C1 segment of cervical spinal cord (tissue), 14 donors: ENCODE measurements around the gene BMP3.
A peak's percentile ranks its signal among the peaks of the same experiment; 100 is the strongest.
"Not testable (repeated sequence)": the region's sequence is repeated elsewhere in the genome, so short reads cannot be mapped to it uniquely, and the experiment has no call there.

Experiments
- DNase-seq, 14 donors: peaks; one replicate each; lab custom pipeline; 2025; lab: John Stamatoyannopoulos, UW

Gene BMP3, protein sequence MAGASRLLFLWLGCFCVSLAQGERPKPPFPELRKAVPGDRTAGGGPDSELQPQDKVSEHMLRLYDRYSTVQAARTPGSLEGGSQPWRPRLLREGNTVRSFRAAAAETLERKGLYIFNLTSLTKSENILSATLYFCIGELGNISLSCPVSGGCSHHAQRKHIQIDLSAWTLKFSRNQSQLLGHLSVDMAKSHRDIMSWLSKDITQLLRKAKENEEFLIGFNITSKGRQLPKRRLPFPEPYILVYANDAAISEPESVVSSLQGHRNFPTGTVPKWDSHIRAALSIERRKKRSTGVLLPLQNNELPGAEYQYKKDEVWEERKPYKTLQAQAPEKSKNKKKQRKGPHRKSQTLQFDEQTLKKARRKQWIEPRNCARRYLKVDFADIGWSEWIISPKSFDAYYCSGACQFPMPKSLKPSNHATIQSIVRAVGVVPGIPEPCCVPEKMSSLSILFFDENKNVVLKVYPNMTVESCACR

DNA sequence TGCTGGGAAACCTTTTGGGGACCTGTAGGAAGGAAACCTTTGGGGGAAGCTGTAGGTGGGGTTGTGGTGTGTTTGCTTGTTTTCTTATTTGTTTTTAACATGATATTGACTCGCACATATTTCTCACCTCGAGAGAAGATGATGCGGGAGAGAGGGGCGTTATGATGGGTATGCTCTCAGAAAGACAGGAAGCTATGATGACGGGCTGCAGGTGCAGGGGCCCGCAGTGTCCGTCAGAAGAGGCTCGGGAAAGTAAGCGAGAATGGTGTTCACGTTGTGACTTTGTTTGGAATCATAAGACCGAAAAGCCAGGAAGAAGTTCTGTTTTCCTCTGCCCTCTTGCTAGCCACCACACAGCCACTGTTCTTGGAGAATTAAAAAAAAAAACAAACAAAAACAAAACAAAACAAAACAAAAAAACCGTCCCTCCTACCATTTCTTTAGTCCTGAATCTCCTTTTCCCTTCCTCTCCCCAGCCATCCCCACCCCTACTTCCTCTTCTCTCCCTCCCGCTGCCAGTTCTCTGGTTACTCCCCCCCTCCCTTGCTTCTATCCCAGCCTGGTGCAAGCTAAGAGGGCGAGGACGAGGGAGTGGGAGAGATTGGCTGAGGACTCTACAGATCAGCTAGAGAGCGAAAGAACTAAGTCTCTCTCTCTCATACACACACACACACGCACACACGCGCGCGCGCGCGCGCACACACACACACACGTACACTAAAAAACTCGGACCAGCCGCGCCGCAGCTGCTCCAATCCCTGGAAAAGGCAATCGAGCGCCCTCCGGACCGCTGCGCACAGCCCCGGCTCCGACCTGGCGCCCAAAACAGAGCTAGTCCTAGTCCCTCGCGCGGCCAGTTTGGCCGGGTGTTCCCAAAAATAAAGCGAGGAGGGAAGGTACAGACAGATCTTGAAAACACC, at the start of gene BMP3:
BMP3 (plus strand) TSS at position 648 of the 920 bp plus-strand sequence. CDS start 577 bp downstream, outside the sequence.
- DNase-seq: no peak

DNA sequence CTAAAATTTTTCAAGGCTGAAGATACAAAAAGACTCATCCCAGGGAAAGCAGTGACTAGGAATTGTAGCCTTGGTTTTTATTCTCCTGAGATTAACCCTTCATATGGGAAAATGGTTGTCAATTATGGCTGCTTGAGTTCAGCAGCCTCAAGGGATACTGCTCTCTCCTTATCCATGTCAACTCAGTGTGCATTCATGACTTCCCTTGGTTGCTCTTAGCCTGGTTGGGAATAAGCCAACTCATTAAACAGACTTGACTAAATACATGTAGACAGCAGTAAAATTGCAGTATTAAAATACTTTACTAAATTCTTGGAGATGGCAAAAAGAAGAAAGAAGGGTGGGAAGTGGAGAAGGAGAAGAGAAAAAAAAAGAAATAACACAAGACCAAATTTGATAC, 44.5 kb upstream of the BMP3 start:
- DNase-seq: no peak

DNA sequence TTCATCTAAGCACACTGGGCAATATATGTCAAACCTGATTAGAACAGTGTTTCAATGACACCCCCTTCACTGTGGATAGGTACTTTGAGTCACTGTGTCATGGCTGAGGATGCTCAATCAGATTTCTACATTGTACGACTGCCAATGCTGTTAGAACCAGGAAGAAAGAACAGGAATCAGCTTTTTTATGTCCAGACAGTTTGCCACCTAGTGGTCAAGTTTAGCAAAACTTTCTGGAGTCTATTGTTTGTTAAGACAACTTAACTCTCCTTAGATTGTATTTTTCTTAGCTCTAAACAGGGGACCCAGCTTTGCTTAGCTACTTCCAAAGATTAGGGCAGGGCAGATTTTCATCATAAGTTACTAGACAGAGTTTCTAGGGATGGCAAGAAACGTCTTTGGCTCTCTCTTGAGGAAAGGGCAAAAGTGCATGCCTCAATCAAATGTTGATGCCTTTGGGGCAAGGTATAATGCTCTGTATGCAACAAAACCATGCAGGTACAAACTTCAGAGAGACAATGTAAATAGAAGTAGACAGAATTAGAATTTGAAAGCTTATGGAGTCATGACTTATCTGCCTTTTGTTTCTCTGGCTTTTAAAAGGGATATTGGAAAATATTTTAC, 40.5 kb upstream of the BMP3 start:
- DNase-seq: peak in 1 of 14 donors; percentile 14

- no peak for DNase-seq
Measured at GRCh38 chr4:80990851-80991250, 39.7 kb upstream of the BMP3 start.

DNA sequence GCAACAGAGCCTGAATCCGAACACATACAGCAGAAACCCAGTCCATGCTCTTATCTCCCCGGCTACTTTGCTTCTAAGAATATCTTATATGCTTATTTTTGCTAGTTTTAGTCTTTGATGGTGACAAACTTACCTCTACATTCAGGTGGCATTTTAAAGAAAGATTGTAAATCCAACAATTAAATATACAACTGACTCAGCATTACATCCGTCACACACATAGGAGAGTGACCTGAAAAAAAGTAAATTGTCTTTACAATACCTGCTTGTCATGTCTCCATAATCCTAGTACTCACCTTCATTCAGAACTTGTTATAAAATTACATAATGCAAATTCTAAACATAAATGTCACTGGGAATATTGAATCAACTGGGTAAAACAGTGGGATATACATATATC, 30.6 kb upstream of the BMP3 start:
- no peak for DNase-seq

DNA sequence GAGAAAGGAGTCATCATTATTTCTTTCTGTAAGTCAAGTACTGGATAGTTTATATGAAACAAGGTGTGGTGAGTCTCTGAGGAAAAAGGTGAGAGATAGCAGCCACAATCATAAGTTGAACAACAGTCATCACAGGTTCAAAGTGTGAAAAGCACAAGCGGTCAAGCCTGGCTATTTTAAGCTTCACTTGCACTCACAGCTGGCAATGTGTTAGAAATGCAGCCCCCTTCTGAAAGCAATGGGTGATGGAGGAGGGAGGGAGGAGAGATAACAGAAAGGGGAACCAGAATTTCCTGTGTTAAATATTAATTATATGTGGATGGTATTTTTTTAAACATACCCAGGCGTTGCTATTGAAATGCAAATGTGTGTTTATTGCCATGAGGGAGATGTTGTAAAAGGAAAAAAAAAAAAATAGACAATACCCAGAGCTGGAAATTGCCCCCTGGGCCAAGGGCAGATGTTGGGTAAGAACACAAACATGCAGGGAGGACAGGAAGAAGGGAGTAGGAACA, 26.9 kb upstream of the BMP3 start:
- DNase-seq: no peak

- DNase-seq: no peak
Measured at GRCh38 chr4:81007417-81007816, 23.1 kb upstream of the BMP3 start.

GRCh38 chr4:81016566-81016965, 13.9 kb upstream of the BMP3 start:
- not testable (repeated sequence) for DNase-seq

DNA sequence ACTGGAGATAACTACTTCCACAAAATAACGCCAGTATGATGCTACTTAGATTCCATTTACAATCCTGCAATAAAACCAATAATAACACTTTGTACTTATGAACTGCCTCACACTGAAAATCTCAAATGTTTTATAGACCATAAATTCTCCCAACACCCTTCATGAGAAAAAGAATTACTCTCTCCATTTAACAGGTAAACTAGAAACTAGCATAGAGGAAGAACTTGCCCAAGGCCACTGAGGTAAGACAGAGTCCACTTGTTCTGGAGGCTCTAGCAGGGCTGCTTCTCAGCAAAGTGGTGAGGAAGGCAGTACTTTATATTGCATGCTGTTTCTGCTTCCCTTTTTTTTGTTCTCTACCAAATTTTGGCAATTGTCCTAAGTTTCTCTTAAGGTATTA, 11.5 kb upstream of the BMP3 start:
- DNase-seq: no peak

GRCh38 chr4:81021142-81021944, 9.2 kb upstream of the BMP3 start:
- no peak for DNase-seq

GRCh38 chr4:81021981-81022380, 8.5 kb upstream of the BMP3 start:
- no peak for DNase-seq

DNA sequence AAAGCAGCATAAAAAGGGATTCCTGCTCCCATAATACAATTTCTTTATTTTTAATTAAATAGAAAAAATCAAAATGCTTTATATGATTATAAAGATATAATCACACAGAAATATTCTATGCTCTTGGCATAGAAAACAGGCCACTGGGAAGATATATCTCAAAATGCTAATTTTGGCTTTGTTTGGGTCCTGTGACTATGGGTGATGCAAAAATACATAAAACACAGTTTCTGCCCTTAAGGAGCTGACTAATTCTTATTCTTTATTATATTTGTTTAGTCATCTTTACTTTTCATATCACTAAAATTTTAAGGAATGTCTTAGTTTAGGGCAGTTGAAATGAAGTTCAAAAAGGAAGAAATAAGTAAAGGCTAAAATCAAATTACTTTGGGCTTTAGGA, 7.0 kb upstream of the BMP3 start:
- no peak for DNase-seq

- DNase-seq: no peak
Measured at GRCh38 chr4:81030981-81031791, 678 bp downstream of the BMP3 start.

GRCh38 chr4:81031796-81032551, 1.5 kb downstream of the BMP3 start:
- DNase-seq: no peak

DNA sequence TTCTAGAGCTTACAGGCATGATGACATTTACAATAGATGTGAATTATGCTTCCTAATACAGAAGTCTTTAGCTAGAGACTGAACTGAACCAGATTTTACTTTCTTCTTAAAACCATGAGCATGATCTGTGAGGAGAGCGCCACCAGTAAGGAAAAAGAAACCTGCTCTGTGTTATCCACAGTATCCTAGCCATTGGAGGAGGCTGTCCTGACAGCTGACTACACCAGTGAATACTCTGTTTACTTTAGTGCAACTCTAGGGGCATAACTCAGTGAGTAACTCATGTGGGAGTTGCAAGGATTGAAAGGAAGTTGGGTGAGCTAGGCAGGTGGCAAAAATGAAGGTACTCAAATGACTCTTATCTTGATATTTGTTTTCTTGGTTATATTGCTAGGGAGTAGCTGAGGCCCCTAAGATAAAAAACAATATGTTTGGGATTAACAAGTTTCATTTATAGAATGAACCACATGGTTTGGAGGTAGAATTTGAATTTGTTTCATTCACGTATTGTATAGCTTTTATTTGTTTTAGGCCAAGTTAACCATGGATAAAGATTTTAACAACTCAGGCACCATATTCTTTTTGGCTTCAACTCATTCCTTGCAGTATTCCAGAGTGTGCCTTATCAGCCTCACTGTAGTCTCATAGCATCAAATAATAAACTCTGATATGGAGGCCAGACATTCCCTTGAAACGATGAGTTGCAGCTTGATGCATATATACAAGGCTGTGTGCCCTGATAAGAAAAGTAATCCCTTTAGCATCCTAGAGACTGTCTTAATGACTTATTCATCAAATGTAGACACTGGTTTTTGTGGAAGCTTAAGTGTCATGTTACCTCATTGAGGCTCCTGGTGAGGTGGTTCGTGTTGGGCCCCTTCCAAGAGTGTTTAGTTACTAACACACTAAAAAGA, 2.5 kb downstream of the BMP3 start:
- no peak for DNase-seq

GRCh38 chr4:81038636-81039350, 8.3 kb downstream of the BMP3 start:
- no peak for DNase-seq

GRCh38 chr4:81039351-81039972, 9.0 kb downstream of the BMP3 start:
- DNase-seq: no peak
